ENCODE data around the gene BAIAP3.

Gene BAIAP3

DNA sequence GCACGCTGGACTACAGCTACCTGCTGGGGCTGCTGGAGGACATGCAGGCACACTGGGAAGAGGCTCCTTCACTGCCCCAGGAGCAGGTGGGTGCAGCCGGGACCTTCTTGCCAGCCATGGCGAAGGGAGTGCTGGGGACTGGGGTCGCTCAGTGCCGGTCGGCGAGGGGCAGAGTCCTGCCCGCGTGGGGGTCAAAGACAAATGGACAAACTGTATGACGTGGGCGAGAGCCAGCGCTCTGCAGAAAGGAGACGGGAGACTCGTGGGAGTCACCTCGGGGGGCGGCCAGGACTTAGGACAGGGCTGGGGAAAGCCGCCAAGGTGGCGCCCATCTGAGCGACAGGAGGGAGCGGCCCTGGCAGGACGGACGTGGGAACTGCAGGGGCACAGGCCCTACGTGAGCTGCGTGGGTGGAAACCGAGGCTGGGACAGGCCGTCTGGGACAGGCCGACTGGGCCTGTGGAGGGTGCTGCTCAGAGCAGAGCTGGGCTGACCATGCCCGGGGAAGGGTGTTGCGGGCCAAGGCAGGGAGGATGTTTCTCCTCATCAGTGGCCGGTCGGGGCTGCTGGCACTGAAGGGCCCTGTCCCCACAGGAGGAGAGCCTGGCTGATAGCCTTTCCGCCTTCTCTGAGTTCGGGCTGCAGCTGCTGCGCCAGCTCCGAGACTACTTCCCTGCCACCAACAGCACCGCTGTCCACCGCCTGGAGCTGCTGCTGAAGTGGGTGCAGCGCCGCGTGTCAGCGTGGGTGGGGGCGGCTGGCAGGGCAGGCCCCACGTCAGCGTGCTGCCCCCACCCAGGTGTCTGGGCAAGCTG, 10.2 kb downstream of the BAIAP3 start:
- H3K36me3 ChIP-seq, result peaks cover 3% of the 10 kb centered on the region; the same call in 1 of the 2 replicates
- peaks cover 8% of the 10 kb centered on the region for H3K4me1 ChIP-seq
- H3K9me3 ChIP-seq, result no peaks in the 10 kb centered on the region
- peaks cover 40% of the 10 kb centered on the region for H3K27me3 ChIP-seq
- TF ChIP-seq, protein P1, sequence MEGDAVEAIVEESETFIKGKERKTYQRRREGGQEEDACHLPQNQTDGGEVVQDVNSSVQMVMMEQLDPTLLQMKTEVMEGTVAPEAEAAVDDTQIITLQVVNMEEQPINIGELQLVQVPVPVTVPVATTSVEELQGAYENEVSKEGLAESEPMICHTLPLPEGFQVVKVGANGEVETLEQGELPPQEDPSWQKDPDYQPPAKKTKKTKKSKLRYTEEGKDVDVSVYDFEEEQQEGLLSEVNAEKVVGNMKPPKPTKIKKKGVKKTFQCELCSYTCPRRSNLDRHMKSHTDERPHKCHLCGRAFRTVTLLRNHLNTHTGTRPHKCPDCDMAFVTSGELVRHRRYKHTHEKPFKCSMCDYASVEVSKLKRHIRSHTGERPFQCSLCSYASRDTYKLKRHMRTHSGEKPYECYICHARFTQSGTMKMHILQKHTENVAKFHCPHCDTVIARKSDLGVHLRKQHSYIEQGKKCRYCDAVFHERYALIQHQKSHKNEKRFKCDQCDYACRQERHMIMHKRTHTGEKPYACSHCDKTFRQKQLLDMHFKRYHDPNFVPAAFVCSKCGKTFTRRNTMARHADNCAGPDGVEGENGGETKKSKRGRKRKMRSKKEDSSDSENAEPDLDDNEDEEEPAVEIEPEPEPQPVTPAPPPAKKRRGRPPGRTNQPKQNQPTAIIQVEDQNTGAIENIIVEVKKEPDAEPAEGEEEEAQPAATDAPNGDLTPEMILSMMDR (IDR thresholded peaks at IDR 0.05; ENCODE audit: low read depth, low read length), result no peak
- 0 out of 2 replicates have a peak overlapping the region, but pooled peaks have one; percentile 15 for H3K4me3 ChIP-seq (ENCODE audit: low read depth, low read length)
- DNase-seq, result no peak

DNA sequence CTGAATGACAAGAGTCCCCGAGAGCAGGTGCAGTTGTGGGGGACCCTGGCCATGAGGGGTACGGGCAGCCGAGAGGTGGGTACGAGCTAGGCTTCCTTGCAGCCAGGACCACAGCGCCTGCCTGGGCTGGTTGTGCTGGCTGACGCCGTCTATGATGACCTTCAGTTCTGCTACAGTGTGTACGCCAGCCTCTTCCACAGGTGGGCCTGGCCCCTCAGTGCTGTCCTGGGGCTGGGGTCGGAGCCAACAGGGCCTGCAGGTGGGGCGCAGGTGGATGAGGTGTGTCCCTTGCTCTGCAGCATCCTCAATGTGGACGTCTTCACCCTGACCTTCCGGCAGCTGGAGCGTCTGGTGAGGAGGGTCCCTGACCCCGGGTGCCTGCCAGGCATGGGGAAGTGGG, 11.1 kb downstream of the BAIAP3 start:
- Histone ChIP-seq H3K36me3 (peaks cover 7% of the 10 kb centered on the region), H3K4me1 (peaks cover 8% of the 10 kb centered on the region), H3K27me3 (peaks cover 34% of the 10 kb centered on the region), H3K4me3 (ENCODE audit: low read depth, low read length) (no peak overlapping the region), H3K9me3 (no peaks in the 10 kb centered on the region)
- DNase-seq, result no peak
- TF ChIP-seq, protein P1 (IDR thresholded peaks at IDR 0.05; ENCODE audit: low read depth, low read length), result no peak

DNA sequence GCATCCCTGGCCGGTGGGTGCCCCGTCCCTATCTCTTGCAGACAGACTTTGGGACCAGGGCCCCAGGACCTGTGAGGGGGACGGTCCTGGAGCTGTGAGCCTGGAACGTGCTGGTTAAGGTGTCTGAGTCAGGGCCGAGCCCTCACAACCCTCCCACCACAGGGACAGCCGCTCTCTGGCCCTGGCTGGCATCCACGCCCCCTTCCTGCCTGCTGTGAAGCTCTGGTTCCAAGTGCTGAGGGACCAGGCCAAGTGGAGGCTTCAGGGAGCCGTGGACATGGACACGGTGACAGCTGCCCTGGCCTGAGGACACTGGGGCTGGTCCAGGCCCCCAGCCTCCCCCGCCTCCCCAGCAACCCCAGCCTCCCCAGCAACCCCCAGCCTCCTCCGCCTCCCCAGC, 11.6 kb downstream of the BAIAP3 start:
- Histone ChIP-seq H3K4me3 (ENCODE audit: low read depth, low read length) (no peak overlapping the region), H3K9me3 (no peaks in the 10 kb centered on the region), H3K27me3 (peaks cover 34% of the 10 kb centered on the region), H3K4me1 (peaks cover 8% of the 10 kb centered on the region), H3K36me3 (peaks cover 12% of the 10 kb centered on the region)
- no peak for DNase-seq
- TF ChIP-seq, protein P1 (IDR thresholded peaks at IDR 0.05; ENCODE audit: low read depth, low read length), result no peak

DNA sequence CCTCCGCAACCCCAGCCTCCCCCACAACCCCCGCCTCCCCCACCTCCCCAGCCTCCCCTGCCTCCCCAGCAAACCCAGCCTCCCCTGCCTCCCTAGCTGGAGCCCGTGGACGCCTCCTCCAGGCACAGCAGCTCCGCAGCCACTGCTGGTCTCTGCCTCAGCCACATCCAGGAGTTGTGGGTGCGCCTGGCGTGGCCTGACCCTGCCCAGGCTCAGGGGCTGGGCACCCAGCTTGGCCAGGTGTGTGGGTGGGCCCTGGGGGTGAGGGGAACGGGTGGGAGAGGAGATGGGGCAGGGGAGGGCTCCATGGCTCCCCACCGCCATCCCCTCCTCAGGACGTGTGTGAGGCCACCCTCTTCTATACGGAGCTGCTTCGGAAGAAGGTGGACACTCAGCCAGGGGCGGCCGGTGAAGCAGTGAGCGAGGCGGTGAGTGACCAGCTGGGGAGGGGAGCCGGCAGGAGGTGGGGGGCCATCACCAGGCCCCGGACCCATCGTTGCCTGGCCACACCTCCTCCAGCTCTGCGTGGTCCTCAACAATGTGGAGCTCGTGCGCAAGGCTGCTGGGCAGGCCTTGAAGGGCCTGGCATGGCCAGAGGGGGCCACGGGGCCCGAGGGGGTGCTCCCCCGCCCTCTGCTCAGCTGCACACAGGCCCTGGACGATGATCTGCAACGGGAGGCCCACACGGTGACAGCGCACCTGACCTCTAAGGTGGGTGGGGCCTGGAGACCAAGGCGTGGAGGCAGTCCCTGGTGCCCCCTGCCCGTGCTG, 12.4 kb downstream of the BAIAP3 start:
- H3K4me3 ChIP-seq (ENCODE audit: low read depth, low read length), result no peak overlapping the region

DNA sequence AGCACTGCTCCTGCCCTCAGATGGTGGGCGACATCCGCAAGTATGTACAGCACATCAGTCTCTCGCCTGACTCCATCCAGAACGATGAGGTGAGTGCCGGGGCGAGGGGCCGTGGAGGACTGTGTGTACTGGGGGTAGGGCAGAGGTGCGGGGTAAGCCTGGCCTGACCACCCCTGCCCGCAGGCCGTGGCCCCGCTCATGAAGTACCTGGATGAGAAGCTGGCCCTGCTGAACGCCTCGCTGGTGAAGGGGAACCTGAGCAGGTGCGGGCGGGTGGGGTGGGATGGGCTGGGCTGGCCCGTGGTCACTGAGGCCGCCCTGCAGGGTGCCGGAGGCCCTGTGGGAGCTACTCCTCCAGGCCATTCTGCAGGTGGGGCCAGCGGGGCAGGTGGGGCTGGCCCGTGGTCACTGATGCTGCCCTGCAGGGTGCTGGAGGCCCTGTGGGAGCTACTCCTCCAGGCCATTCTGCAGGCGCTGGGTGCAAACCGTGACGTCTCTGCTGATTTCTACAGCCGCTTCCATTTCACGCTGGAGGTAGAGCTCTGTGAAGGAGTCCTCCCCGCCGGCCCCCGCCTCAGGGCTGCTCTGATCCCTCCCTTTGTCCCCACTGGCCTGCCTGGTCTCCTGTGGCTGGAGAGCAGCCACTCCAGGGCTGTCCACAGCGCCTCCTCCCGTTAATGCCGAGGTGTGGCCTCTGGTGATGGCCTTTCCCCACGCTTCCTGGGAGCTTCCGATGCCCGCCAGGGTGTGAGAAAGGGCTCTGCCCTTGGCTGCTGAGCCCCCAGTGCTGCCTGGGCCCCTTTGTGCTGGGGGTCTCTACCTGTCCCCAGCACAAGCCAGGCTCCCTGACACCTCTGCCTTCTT, 13.2 kb downstream of the BAIAP3 start:
- H3K27me3 ChIP-seq, result peaks cover 30% of the 10 kb centered on the region
- H3K36me3 ChIP-seq, result peaks cover 25% of the 10 kb centered on the region
- H3K9me3 ChIP-seq, result no peaks in the 10 kb centered on the region
- H3K4me3 ChIP-seq (ENCODE audit: low read depth, low read length), result no peak overlapping the region
- TF ChIP-seq, protein P1 (IDR thresholded peaks at IDR 0.05; ENCODE audit: low read depth, low read length), result peak; percentile 55
- H3K4me1 ChIP-seq, result peaks cover 8% of the 10 kb centered on the region
- DNase-seq, result peak; percentile 68

More for the DNA sequence above, 12.4 kb downstream of the BAIAP3 start:
- no peak for DNase-seq
- TF ChIP-seq, protein P1 (IDR thresholded peaks at IDR 0.05; ENCODE audit: low read depth, low read length), result no peak
- Histone ChIP-seq H3K36me3 (peaks cover 18% of the 10 kb centered on the region), H3K27me3 (peaks cover 34% of the 10 kb centered on the region), H3K9me3 (no peaks in the 10 kb centered on the region), H3K4me1 (peaks cover 8% of the 10 kb centered on the region)

Data from BE2C (cell line).